Caki2 (cell line): ENCODE measurements around the gene GALR3. TPM values are rescaled to one million over a fixed set of nuclear protein-coding genes. Genes with fewer than 3 reads are reported as not detected.
"Not testable (repeated sequence)": the region's sequence is repeated elsewhere in the genome, so short reads cannot be mapped to it uniquely, and the experiment has no call there.

Source experiments
- DNase-seq: peaks from one replicate; pipeline ENCODE4 v3.0.0-alpha.2; 2015; ENCODE audit warnings: low read depth
- in situ Hi-C: cut with HindIII; loops from 2 replicates; pipeline ENCODE4 v1.10.0; 2016; ENCODE audit warnings: low sequenced_read_pairs, low pct_unique_long_range_greater_than_20kb, mixed read lengths
- total RNA-seq: library from RNA; depleted of rRNA; stranded (reverse); fragments of >200 nt; shearing (Covaris generic); gene quantifications from 2 replicates; pipeline ENCODE4 v1.2.3, GENCODE V29; 2014; ENCODE audit warnings: low replicate concordance; rRNA removed

GALR3 gene, protein sequence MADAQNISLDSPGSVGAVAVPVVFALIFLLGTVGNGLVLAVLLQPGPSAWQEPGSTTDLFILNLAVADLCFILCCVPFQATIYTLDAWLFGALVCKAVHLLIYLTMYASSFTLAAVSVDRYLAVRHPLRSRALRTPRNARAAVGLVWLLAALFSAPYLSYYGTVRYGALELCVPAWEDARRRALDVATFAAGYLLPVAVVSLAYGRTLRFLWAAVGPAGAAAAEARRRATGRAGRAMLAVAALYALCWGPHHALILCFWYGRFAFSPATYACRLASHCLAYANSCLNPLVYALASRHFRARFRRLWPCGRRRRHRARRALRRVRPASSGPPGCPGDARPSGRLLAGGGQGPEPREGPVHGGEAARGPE
- not detected in 2 replicates for total RNA-seq

DNA sequence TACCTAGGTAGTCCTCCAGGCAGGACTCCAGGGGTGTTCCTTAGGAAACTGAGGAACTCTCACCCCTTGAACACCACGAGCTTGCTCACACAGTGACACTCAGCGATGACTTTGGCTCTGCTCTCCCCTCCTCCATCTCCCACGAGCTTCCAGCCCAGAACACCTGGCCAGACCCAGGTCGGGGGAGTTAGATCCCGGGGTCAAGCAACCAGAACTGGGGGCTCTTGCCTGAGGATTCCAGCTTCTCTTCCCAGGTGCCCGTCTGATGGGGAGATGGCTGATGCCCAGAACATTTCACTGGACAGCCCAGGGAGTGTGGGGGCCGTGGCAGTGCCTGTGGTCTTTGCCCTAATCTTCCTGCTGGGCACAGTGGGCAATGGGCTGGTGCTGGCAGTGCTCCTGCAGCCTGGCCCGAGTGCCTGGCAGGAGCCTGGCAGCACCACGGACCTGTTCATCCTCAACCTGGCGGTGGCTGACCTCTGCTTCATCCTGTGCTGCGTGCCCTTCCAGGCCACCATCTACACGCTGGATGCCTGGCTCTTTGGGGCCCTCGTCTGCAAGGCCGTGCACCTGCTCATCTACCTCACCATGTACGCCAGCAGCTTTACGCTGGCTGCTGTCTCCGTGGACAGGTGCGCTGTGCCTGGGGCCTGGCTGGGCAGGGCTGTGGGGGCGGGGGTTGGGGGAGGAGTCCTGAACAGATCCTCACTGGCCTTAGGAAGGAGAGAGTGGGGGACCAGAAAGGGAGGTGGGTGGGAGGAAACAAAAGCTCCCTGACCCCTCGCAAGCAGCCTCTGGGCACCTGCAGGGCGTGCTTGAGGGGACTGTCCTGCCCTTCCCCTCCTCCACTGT lies at the start of gene GALR3:
Gene GALR3, plus strand, starts transcription at position 249 of the 852 bp plus-strand sequence. Its CDS starts 25 bp downstream, at position 274.
- DNase-seq, result no peak
- in situ Hi-C loops, result no loop called here

GRCh38 chr22:37774728-37775127 lies 48.5 kb upstream of the GALR3 start:
- in situ Hi-C loops, result no loop called here
- DNase-seq, result no peak

DNA sequence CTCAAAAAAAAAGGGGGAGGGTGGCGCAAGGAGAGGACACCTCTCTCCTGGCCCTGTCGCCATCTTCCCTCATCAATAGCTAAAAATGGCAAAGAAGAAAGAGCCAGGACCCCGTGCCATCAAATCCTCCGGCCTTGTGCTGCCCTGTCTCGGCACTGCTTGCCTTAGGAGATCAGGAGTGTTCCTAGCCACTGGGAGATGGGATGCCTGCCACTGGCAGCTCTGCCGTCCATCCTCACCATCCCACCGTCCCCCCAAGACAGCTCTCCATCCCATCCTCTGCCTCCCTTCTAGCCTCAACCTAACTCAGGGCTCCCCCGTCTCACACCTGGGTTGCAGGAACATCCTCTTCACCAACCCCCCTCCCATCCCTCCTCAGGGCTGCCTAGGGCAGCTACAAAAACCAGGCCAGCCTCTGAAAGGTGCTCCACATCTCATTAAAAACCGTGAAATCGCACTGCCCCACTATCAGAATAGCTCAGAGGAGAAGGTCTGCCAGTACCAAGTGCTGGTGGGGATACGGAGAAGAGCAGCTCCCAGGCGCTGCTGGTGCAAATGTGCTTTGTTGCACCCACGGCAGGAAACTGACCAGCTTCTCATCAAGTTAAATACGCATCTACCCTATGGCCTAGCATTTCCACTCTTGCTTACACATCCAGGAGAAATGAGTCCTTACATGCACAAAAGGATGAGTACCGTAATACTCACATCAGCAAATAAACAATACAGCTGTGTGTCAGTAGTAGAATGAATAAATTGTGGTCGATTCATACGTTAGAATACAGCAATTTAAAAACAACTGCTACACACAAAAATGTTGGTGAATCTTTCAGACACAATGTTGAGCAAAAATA lies 47.2 kb upstream of the GALR3 start:
- in situ Hi-C loops, result no loop called here
- DNase-seq, result no peak

DNA sequence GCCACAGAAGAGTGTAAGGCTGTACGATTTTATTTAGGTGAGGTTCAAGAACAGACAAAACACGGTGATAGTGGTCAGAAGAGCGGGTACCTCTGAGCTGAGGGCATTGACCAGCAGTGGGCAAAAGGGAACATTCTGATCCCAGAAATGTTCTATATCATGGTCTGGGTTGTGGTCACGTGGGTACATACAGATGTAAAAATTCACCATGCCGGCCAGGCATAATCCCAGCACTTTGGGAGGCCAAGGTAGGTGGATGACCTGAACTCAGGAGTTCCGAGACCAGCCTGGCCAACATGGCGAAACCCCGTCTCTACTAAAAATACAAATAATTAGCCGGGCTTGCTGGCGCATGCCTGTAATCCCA lies 46.6 kb upstream of the GALR3 start:
- no peak for DNase-seq

GRCh38 chr22:37777122-37777687 lies 46.0 kb upstream of the GALR3 start:
- peak; percentile 99 for DNase-seq
- in situ Hi-C loops, result no loop called here

More for the DNA sequence above, 46.6 kb upstream of the GALR3 start:
- in situ Hi-C loops, result no loop called here

DNA sequence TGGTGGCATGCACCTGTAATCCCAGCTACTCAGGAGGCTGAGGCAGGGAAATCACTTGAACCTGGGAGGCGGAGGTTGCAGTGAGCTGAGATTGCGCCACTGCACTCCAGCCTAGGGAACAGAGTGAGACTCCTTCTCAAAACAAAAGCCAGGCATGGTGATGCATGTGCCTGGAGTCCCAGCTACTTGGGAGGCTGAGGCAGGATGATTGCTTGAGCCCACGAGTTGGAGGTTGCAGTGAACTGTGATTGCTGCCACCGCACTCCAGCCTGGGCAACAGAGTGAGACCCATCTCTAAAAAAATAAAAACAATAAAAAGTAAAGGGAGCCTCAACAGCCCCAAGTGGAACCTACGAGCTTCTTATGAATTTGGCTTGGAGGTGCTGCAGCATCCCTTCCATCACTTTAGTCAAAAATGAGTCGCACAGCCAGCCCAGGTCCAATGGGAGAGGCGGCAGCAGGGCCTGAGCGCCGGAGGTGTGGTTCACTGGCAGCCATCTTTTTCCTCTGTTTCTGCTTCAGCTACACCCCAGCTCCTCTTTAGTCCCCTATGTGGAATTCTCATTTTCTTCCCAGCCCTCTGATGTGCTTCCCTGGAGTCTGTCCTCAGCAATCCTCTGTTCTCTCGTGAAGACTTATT lies 44.7 kb upstream of the GALR3 start:
- in situ Hi-C loops, result no loop called here
- no peak for DNase-seq

DNA sequence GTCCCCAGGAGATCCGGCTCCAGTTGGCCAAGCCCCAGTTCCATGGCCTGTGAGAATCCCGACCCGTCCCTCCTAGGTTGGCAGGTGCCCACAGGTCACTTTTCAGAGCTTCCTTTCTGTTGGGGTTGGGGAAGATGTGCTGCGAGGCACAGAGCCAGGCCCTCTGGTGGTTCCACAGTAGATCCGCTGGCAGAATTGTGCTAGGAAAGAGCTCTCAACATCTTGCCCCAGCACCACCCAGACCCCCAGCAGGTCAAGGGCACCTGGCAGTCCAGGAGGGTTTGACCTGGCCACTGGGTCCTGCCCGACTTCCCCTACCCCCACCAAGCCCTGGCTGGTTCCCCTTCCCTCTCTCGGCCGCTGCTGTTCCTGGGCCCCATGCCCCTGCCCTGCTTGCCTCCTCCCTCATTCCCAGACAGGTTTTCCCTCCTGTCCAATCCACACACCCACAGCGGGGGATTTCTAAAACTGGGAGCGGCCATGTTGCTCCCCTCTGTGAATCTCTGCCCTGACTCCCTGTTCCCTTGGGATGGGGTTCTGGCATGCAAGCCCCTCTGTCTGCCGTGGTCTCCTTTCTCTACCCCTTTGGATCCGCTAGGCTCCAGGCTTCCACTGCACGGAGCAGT lies 41.6 kb upstream of the GALR3 start:
- DNase-seq, result no peak
- in situ Hi-C loops, result no loop called here

- DNase-seq, result no peak
- in situ Hi-C loops, result no loop called here
Observed at GRCh38 chr22:37782340-37783168, 40.6 kb upstream of the GALR3 start.

DNA sequence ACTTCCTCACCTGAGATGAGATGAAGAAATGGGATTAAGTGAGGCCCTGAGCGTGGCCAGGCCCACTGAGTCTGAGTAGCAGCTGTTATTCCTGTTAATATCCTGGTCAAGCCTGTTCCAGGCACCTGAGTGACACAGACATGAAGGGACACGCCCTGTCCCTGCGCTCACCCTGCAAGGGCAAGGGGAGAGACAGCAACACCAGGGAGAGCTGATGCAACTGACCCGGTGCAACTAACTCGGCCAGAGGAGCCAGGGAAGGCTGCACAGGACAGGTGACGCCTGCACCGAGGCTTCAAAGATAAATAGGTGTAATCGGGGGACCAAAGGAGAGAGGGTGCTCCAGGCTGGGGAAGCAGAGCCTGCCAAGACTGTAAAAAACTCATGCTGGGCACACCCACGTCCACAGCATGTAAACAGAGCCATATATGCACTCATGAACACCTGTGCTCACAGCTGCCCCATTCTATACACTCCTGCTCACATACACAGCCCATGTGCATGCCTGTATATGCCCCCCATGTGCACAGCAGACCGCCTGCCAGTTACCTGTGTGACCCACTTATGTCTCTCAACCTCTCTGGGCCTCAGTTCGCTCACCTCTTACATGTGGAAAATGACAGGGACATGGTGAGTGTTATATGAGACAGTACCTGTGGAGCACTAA lies 38.2 kb upstream of the GALR3 start:
- no peak for DNase-seq
- in situ Hi-C loops, result no loop called here

- in situ Hi-C loops, result no loop called here
- DNase-seq, result no peak
Observed at GRCh38 chr22:37790234-37790633, 32.9 kb upstream of the GALR3 start.

DNA sequence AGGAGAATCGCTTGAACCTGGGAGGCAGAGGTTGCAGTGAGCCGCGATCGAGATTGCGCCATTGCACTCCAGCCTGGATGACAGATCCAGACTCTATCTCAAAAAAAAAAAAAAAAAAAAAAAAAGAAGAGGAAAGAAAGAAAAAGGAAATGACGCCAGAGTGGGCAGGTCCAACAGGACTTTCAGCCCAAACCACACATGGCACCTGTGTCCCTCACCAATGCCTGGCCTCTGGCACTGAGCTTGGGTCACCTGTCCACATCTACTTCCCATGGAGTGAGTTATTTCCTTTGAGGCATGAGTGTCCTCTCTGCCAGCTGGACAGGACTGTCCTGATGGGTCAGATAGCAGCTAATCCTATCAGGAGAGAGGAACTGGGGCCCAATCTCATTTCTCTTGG lies 30.7 kb upstream of the GALR3 start:
- no peak for DNase-seq
- in situ Hi-C loops, result no loop called here

- in situ Hi-C loops, result no loop called here
- DNase-seq, result peak; percentile 79
Observed at GRCh38 chr22:37794376-37794775, 28.8 kb upstream of the GALR3 start.

GRCh38 chr22:37796079-37796478 lies 27.1 kb upstream of the GALR3 start:
- no peak for DNase-seq
- in situ Hi-C loops, result no loop called here

- in situ Hi-C loops, DNase-seq: not testable (repeated sequence)
Observed at GRCh38 chr22:37797259-37797658, 25.9 kb upstream of the GALR3 start.

DNA sequence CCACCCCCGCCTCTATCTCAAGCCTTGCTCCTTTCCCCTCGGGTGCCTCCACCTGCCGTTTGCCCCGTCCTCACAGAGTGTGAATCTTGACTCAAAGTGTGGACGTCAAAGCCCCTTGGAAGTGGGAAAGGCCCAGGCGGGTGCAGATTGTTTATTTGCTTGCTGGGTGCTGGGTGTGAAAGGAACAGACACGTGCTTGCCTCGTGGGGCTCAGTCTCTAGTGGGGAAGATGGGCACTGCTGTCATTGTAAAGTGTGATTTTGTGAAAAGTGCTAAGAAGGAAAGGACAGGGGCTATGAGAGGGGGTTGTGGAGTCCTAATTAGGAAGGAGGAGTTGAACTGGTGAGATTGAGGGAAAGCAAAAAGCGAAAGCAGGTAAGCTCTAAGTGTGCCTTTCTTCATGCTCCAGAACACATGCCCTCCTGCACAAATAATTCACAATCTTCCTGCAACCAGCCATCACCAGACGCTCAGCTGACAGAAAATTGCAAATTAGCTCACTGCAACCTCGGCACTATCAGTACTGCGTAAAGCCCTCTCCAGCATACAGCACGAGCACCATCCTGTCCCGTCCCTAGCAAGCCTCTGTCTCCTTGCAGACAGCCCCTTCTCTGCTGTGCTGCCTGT lies 25.2 kb upstream of the GALR3 start:
- no peak for DNase-seq
- in situ Hi-C loops, result no loop called here

DNA sequence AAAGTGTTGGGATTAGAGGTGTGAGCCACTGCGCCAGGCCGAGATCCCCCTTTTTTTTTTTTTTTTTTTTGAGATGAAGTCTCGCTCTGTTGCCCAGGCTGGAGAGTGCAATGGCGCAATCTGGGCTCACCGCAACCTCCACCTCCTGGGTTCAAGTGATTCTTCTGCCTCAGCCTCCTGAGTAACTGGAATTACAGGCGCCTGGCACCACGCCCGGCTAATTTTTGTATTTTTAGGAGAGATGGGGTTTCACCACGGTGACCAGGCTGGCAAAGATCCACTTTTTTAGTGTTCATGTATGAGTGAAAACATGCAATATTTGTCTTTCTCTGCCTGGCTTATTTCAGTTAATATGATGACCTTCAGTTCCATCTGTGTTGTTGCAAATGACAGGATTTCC lies 23.2 kb upstream of the GALR3 start:
- in situ Hi-C loops, DNase-seq: not testable (repeated sequence)
